Naive B cell (primary cell): ENCODE measurements around the gene PICALM. TPM values are rescaled to one million over a fixed set of nuclear protein-coding genes. Genes with fewer than 3 reads are reported as not detected.
"Not testable (repeated sequence)": the region's sequence is repeated elsewhere in the genome, so short reads cannot be mapped to it uniquely, and the experiment has no call there.

Experiments
- ATAC-seq, 2 donors: fragments of 150-1000 bp; cut with Tn5 transposase; 2 replicates each; pipeline ENCODE4 v1.10.0; 2021; ENCODE audit warnings: low read depth in 2 of 2, mild to moderate bottlenecking in 2 of 2, moderate library complexity in 2 of 2
- DNase-seq: peaks from one replicate; pipeline ENCODE4 v3.0.0; 2022
- H3K27ac Mint-ChIP-seq, 6 donors: one replicate each; pipeline ENCODE4 v1.8.0; 2020 to 2022; ENCODE audit warnings: mild to moderate bottlenecking in 6 of 6, mixed read lengths in 6 of 6, moderate library complexity in 5 of 6, inconsistent platforms in 2 of 6
- H3K27me3 Mint-ChIP-seq, 3 donors: one replicate each; pipeline ENCODE4 v1.8.0; 2021 to 2022; ENCODE audit warnings: mixed read lengths in 3 of 3, mild to moderate bottlenecking in 1 of 3
- H3K36me3 Mint-ChIP-seq, 2 donors: one replicate each; pipeline ENCODE4 v1.8.0; 2020 to 2022; ENCODE audit warnings: mixed read lengths in 2 of 2, inconsistent platforms in 1 of 2, mild to moderate bottlenecking in 1 of 2
- H3K4me1 Mint-ChIP-seq, 3 donors: one replicate each; pipeline ENCODE4 v1.8.0; 2020 to 2022; ENCODE audit warnings: mixed read lengths in 3 of 3, inconsistent platforms in 1 of 3, mild to moderate bottlenecking in 1 of 3, moderate library complexity in 1 of 3
- H3K4me3 Mint-ChIP-seq, 8 donors: one replicate each; pipeline ENCODE4 v1.8.0; 2020 to 2022; ENCODE audit warnings: mild to moderate bottlenecking in 8 of 8, mixed read lengths in 8 of 8, moderate library complexity in 8 of 8, inconsistent platforms in 2 of 8
- H3K9me3 Mint-ChIP-seq, 7 donors: one replicate each; pipeline ENCODE4 v1.8.0; 2020 to 2022; ENCODE audit warnings: mixed read lengths in 7 of 7, mild to moderate bottlenecking in 5 of 7, inconsistent platforms in 2 of 7, moderate library complexity in 1 of 7
- polyA plus RNA-seq, 6 donors: library from polyadenylated mRNA; unstranded; fragments of 300-500 nt; fragmentation: Illumina TruSeq; gene quantifications; one replicate each; pipeline ENCODE4 v1.2.3, GENCODE V29; 2021; ENCODE audit warnings: low read depth in 6 of 6

Gene PICALM
- polyA plus RNA-seq, 6 donors from 2014 or later = 13.3 to 20.2 (median 16.9) TPM

DNA sequence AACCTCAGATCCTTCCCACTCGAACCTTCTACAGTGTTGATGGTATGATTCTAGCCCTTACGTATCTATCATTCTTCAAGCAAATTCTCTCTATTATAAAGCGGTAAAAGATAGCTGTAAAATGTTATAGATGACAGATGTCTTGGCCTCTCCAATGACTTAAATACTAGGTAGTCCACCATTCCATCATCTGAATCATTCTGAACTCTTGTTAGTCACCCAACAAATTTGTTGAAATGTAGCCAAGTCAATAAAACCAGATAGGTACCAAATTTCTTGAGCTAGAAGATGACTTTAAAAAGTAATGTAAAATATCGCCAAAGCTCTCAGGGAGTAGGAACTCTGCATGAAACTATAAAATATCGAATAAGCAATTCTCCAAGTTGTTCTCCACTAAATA is 32.6 kb upstream of the PICALM start:
- no peaks in the 10 kb centered on the region for H3K36me3 Mint-ChIP-seq
- DNase-seq (no peak), ATAC-seq (no peak)
- no peaks in the 10 kb centered on the region for H3K4me1 Mint-ChIP-seq
- peaks cover 0 to 2% (median 0%) of the 10 kb centered on the region in 7 donors for H3K9me3 Mint-ChIP-seq
- peaks cover 0 to 6% (median 0%) of the 10 kb centered on the region in 3 donors for H3K27me3 Mint-ChIP-seq
- no peak overlapping the region for H3K27ac Mint-ChIP-seq
- H3K4me3 Mint-ChIP-seq = no peak overlapping the region

DNA sequence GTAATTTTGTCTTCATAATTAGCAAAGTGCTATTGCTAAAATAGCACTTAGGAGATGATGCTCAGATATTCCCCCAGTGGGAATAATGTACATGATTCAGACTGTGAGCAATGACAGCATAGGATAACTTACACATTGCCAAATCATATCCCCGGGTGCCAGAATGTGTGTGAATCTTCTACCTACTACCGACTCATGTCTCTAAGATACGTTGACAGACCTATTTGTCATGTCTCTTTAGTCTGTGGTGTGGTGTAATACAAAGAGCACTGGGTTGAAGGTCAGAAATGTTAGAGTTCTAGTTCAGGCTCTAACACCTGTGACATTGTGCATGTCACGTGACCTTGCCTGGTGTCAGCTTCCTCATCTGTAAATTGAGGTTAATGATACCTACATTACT is 31.0 kb upstream of the PICALM start:
- Mint-ChIP-seq H3K9me3 (no peaks in the 10 kb centered on the region), H3K4me3 (no peak overlapping the region), H3K36me3 (no peaks in the 10 kb centered on the region), H3K27me3 (peaks cover 0 to 6% (median 0%) of the 10 kb centered on the region in 3 donors), H3K4me1 (no peaks in the 10 kb centered on the region), H3K27ac (no peak overlapping the region)
- no peak for ATAC-seq
- no peak for DNase-seq

DNA sequence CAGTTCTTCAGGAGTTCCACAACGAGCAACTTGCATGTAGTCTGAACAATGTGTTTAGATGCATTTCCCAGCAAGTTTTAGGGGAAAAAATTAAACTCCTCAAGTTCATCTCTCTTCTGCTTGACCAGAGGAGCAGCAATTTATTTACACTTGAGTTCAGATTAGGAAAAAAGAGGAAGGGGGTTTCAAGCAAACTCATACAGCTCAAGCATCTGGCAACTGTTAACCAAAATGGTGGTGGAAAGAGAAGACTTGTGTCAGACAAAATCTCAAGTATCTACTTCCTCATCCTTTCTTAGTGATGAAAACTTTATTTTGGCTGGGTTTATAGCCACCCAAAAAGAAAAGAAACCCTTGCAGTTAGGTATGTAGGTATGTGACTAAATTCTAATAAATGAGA is 29.1 kb upstream of the PICALM start:
- peaks cover 0 to 6% (median 0%) of the 10 kb centered on the region in 3 donors for H3K27me3 Mint-ChIP-seq
- H3K9me3 Mint-ChIP-seq = no peaks in the 10 kb centered on the region
- no peaks in the 10 kb centered on the region for H3K36me3 Mint-ChIP-seq
- no peak for DNase-seq
- H3K4me1 Mint-ChIP-seq = no peaks in the 10 kb centered on the region
- no peak overlapping the region for H3K4me3 Mint-ChIP-seq
- no peak for ATAC-seq
- no peak overlapping the region for H3K27ac Mint-ChIP-seq

DNA sequence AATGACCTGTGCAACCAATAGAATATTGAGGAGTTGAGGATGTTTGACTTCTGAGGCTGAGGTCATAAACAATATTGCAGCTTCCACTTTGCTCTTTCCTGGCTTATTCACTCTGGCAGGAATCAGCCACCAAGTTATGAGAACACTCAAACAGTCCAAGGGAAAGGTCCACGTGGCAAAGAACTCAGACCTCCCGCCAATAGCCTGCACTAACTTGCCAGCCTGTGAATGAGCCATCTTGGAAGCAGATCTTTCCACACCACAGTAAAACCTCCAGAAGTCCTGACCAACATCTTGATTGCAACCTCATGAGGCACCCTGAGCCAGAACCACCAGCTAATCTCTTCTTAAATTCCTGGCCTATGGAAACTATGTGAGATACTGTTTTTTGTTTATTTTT is 22.7 kb upstream of the PICALM start:
- no peak overlapping the region for H3K4me3 Mint-ChIP-seq

DNA sequence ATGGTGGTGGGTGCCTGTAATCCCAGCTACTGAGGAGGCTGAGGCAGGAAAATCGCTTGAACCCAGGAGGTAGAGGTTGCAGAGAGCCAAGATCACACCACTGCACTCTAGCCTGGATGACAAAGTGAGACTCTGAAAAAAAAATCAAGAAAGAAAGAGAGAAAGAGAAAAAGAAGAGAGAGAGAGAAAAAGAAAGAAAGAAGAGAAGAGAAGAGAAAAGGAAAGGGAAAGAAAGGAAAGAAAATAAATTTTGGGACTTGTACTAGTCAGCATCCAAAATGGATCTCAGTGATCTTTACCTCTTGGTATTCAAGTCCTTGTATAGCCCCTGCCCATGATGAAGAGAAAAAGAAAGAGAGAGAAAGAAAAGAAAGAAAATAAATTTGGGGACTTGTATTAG is 22.2 kb upstream of the PICALM start:
- H3K4me1 Mint-ChIP-seq = no peaks in the 10 kb centered on the region
- H3K27me3 Mint-ChIP-seq = peaks cover 0 to 5% (median 0%) of the 10 kb centered on the region in 3 donors
- H3K9me3 Mint-ChIP-seq = no peaks in the 10 kb centered on the region
- no peaks in the 10 kb centered on the region for H3K36me3 Mint-ChIP-seq
- H3K27ac Mint-ChIP-seq = peak overlapping the region in 1 of 6 donors; percentile 55
- DNase-seq (no peak), ATAC-seq (no peak)
- no peak overlapping the region for H3K4me3 Mint-ChIP-seq

More for the DNA sequence above, 22.7 kb upstream of the PICALM start:
- Mint-ChIP-seq H3K27me3 (peaks cover 0 to 5% (median 0%) of the 10 kb centered on the region in 3 donors), H3K4me1 (no peaks in the 10 kb centered on the region), H3K36me3 (no peaks in the 10 kb centered on the region), H3K9me3 (no peaks in the 10 kb centered on the region), H3K27ac (no peak overlapping the region)
- ATAC-seq = no peak
- DNase-seq = no peak

DNA sequence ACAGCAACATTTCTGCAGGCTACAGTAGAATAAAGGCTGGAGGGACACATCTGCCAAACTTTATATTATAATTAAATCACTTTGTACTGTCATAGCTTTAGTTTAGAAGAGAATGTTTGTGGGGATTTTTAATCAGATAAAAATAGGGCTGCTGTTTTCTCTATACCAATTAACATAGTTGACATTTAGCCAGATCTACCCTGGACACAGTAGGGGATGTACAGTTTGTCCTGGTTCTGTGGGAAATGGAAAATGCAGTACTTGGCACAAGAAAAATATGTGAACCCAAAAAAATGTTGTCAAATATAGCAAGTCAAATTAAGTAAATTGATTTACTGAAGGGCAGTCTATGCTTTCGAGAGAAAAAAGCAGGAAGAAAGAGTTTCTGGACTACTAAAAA is 20.8 kb upstream of the PICALM start:
- H3K27ac Mint-ChIP-seq = no peak overlapping the region
- H3K4me3 Mint-ChIP-seq = no peak overlapping the region
- no peak for DNase-seq
- H3K27me3 Mint-ChIP-seq = peaks cover 0 to 5% (median 0%) of the 10 kb centered on the region in 3 donors
- no peaks in the 10 kb centered on the region for H3K9me3 Mint-ChIP-seq
- H3K4me1 Mint-ChIP-seq = no peaks in the 10 kb centered on the region
- no peaks in the 10 kb centered on the region for H3K36me3 Mint-ChIP-seq
- ATAC-seq = no peak

DNA sequence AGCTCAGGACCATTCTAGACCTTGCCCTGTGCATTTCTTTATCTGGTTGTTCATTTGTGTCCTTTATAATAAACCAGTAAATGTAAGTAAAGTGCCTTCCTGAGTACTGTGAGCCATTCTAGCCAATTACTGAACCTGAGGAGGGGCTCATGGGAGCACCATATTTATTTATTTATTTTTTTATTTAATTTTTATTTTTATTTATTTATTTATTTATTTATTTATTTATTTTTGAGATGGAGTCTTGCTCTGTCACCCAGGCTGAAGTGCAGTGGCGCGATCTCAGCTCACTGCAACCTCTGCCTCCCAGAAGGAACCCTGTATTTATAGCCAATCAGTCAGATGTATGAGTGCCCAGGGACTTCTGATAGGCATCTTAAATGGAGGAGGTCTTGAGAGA is 18.8 kb upstream of the PICALM start:
- H3K36me3 Mint-ChIP-seq, H3K4me1 Mint-ChIP-seq, H3K27ac Mint-ChIP-seq: not testable (repeated sequence)

DNA sequence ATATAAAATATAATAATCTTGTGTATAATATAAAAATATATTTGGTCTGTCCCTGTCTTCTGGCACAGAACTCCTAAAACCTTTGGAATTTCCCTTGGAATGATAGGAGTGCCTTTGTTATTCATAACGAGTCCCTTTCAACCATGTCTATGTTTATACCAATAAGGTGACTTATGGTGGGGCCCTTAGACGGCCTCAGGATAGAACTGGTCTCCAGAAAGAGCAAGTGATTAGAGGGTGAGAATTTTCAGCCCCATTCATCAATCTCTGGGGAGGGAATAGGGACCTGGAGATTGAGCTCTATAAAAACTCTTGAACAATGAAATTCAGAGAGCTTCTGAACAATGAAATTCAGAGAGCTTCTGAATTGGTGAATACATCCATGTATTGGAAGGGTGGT is 18.4 kb upstream of the PICALM start:
- no peaks in the 10 kb centered on the region for H3K36me3 Mint-ChIP-seq
- no peak overlapping the region for H3K4me3 Mint-ChIP-seq
- H3K9me3 Mint-ChIP-seq = no peaks in the 10 kb centered on the region
- H3K27me3 Mint-ChIP-seq = peaks cover 0 to 5% (median 0%) of the 10 kb centered on the region in 3 donors
- DNase-seq (no peak), ATAC-seq (no peak)
- no peak overlapping the region for H3K27ac Mint-ChIP-seq
- no peaks in the 10 kb centered on the region for H3K4me1 Mint-ChIP-seq

More for the DNA sequence above, 18.8 kb upstream of the PICALM start:
- H3K4me3 Mint-ChIP-seq, ATAC-seq, H3K9me3 Mint-ChIP-seq, H3K27me3 Mint-ChIP-seq, DNase-seq: not testable (repeated sequence)

DNA sequence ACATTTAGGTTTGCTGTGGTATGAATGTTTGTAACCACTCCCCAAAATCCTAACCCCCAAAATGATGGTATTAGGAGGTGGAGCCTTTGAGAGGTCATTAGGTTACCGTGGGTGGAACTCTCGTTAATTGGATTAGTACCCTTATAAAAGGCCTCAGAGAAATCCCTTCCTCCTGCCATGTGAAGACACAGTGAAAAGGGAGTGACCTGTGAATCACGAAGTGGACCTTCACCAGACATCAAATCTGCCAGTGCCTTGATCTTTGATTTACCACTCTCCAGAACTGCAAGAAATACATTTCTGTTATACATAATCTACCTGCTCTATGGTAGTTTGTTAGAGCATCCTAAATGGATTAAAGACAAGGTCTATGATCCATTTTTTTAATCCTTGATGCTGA is 12.6 kb upstream of the PICALM start:
- Mint-ChIP-seq H3K4me1 (no peaks in the 10 kb centered on the region), H3K27me3 (no peaks in the 10 kb centered on the region), H3K9me3 (peaks cover 0 to under 1% (median 0%) of the 10 kb centered on the region in 7 donors), H3K4me3 (no peak overlapping the region), H3K36me3 (no peaks in the 10 kb centered on the region), H3K27ac (no peak overlapping the region)
- no peak for DNase-seq
- ATAC-seq = no peak

DNA sequence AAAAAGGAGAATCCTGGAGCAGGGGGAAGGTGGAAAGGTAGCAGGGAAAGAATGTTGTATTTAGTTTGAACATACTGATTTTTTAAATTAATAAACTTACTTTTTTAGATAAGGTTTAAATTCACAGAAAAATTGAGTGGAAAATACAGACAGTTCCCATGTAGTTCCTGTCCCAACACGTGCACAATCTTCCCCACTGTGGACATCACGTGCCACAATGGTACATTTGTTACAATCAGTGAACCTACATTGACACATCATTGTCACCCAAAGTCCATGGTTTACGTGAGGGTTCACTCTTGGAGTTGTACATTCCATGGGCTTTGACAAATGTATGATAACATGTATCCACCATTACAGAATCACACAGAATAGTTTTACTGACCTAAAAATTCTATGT is 10.5 kb upstream of the PICALM start:
- H3K4me3 Mint-ChIP-seq = no peak overlapping the region
- no peaks in the 10 kb centered on the region for H3K27me3 Mint-ChIP-seq
- H3K27ac Mint-ChIP-seq = no peak overlapping the region
- peaks cover 0 to 2% (median 0%) of the 10 kb centered on the region in 7 donors for H3K9me3 Mint-ChIP-seq
- ATAC-seq (no peak), DNase-seq (no peak)
- H3K4me1 Mint-ChIP-seq = no peaks in the 10 kb centered on the region
- H3K36me3 Mint-ChIP-seq = no peaks in the 10 kb centered on the region

DNA sequence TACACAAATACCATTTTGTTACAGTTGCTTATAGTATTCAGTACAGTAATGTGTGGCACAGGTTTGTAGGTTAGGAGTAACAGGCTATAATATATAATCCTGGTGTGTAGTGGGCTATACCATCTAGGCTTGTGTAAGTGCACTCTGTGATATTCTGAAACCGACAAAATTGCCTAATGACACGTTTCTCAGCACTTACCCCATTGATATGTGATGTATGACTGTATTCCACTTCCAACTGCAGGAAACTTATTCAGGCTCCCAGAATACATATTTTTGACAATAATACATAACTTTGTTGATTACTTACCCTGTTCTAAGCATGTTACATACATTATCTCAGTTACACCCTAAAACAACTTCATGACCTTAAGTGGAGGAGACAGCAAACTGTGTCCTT is 5.1 kb upstream of the PICALM start:
- no peak overlapping the region for H3K4me3 Mint-ChIP-seq
- no peaks in the 10 kb centered on the region for H3K36me3 Mint-ChIP-seq
- H3K27ac Mint-ChIP-seq = no peak overlapping the region
- ATAC-seq (no peak), DNase-seq (no peak)
- peaks cover 0 to 2% (median 0%) of the 10 kb centered on the region in 7 donors for H3K9me3 Mint-ChIP-seq
- no peaks in the 10 kb centered on the region for H3K27me3 Mint-ChIP-seq
- H3K4me1 Mint-ChIP-seq = peaks cover 6 to 14% (median 9%) of the 10 kb centered on the region in 3 donors

DNA sequence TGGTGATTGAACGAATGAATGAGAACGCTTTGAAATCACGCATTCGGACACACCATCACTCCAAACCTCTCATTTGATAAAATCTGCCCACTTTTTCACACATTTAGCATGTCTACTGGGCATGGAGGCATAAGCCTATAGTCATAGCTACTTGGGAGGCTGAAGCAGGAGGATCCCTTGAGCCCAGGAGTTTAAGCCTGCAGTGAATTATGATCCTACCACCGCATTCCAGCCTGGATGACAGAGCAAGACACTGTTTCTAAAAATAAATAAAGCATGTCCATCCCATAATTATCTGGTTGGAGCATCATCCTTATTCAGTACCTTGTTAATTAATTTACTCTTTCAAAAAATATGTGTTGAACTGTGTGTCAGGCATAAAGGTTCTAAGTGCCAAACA is 3.3 kb upstream of the PICALM start:
- Mint-ChIP-seq H3K4me1 (peaks cover 17 to 23% (median 18%) of the 10 kb centered on the region in 3 donors), H3K9me3 (peaks cover 0 to 2% (median 0%) of the 10 kb centered on the region in 7 donors), H3K4me3 (peak overlapping the region in 1 of 8 donors; percentile 66), H3K27ac (no peak overlapping the region), H3K27me3 (no peaks in the 10 kb centered on the region), H3K36me3 (peaks cover 0 to 11% of the 10 kb centered on the region in 2 donors)
- DNase-seq (no peak), ATAC-seq (no peak)

DNA sequence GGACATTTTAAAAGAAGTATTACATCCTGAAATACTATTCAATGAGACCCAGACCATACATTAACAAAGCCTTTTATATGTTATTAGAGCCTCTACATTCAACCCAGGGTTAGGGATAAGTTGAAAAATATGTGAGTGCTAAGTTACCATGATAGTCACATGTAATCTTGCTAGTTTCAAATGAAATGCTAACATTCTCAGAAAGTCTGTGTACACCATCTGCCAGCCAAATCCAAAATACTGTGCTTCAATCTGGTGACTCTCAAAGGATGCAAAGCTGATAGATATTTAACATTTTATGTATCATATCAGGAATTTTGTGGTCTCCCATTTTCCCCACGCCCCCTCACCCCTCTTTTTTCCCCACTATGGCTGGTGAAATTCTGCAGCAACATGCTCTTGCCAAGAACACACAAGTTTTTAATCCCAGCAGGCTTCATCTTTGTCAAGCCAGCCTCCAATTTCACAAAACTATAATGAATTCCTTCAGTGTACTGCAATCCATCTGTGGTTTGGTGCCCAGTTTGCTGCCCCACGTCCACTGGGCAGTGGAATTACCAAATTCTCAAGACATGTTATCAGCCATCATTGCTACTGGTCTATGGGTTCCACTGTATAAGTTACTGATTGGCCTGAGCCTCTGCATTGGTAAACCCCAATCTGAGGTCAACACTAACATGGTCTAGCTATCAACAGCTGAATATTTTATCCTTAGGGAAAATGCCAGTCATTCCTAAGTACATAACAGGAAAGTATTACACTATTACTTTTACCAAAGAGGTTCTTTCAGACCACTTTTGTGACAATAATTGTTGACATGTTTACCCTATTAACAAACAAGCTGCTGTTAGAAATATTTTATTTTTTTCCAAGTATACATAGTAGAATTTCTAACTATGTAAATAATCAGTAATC is 1.5 kb upstream of the PICALM start:
- no peak for ATAC-seq
- H3K36me3 Mint-ChIP-seq = peaks cover 0 to 11% of the 10 kb centered on the region in 2 donors
- H3K9me3 Mint-ChIP-seq = no peaks in the 10 kb centered on the region

DNA sequence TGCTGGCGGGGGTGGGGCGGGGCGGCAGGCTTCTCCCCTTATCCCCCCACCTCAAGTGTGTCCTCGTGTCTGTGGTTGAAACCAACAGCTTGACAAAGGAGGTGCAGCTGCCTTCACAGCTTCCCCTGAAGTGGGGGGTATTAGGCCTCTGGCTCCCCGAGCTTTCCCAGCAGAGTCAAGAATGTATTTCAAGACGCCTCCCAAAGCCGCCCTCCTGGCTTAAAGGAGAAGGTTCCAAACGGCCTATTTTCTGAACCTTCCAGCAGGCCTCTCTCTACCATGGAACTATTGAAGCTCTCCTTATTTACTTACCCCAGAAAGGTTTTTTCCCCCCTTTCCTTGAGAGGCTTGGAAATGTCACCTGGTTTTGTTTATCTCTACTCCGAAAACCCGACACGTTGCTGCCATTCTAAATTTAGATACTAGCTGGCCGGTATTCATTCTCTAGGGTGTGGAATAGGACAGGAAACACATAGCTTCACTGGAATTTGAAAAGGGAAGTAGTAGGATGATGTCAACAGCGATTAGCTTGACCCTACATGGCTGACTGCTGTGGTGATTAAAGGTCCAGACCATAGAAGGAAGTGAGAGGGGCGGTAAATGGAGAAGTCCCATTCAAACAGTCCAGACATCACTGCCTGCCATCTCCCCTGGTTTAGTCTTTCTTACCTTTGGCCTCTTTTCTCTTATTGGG is 671 bp upstream of the PICALM start:
- ATAC-seq (peak; percentile 4 to 13), DNase-seq (no peak)
- Mint-ChIP-seq H3K27ac (peak overlapping the region; percentile 96 to 99 (median 98)), H3K36me3 (peaks cover 0 to 11% of the 10 kb centered on the region in 2 donors), H3K27me3 (no peaks in the 10 kb centered on the region), H3K9me3 (no peaks in the 10 kb centered on the region), H3K4me3 (peak overlapping the region; percentile 97 to 100 (median 98)), H3K4me1 (peaks cover 31 to 44% (median 44%) of the 10 kb centered on the region in 3 donors)

More for the DNA sequence above, 1.5 kb upstream of the PICALM start:
- Mint-ChIP-seq H3K27me3 (no peaks in the 10 kb centered on the region), H3K27ac (peak overlapping the region; percentile 96 to 99 (median 98)), H3K4me3 (peak overlapping the region in 7 of 8 donors; percentile 98 to 100 (median 99)), H3K4me1 (peaks cover 29 to 39% (median 36%) of the 10 kb centered on the region in 3 donors)
- DNase-seq = no peak
